VCaP (cell line): Measurements from ENCODE around the gene PPIC.

ENCODE experiments used
- H3K27ac ChIP-seq: fragments of 450-650 bp; 2 replicates; pipeline ENCODE4 v1.5.1; 2017
- CTCF ChIP-seq: fragments of 450-650 bp; conservative IDR thresholded peaks from 2 replicates; pipeline ENCODE4 v1.5.1; 2017; ENCODE audit warnings: mild to moderate bottlenecking, moderate library complexity

Gene PPIC

GRCh38 chr5:123068368-123068938, 31.9 kb upstream of the PPIC start:
- no peak overlapping the region for H3K27ac ChIP-seq
- TF ChIP-seq CTCF, result no peak

- no peak for TF ChIP-seq CTCF
- no peak overlapping the region for H3K27ac ChIP-seq
Observed at GRCh38 chr5:123066016-123066415, 29.5 kb upstream of the PPIC start.

GRCh38 chr5:123059455-123059854, 22.9 kb upstream of the PPIC start:
- TF ChIP-seq CTCF, result no peak
- no peak overlapping the region for H3K27ac ChIP-seq

GRCh38 chr5:123051206-123051605, 14.7 kb upstream of the PPIC start:
- TF ChIP-seq CTCF, result no peak

GRCh38 chr5:123047706-123048105, 11.2 kb upstream of the PPIC start:
- TF ChIP-seq CTCF, result no peak
- no peak overlapping the region for H3K27ac ChIP-seq

More at GRCh38 chr5:123051206-123051605, 14.7 kb upstream of the PPIC start:
- no peak overlapping the region for H3K27ac ChIP-seq

GRCh38 chr5:123046222-123046621, 9.7 kb upstream of the PPIC start:
- no peak for TF ChIP-seq CTCF
- no peak overlapping the region for H3K27ac ChIP-seq

- no peak overlapping the region for H3K27ac ChIP-seq
- TF ChIP-seq CTCF, result no peak
Observed at GRCh38 chr5:123044926-123045617, 8.5 kb upstream of the PPIC start.
